PFSK-1 (cell line): ENCODE data around the gene NANS.

ENCODE experiments used
- FOXP2 ChIP-seq: optimal IDR thresholded peaks from 2 replicates; pipeline ENCODE3; 2011; ENCODE audit warnings: borderline replicate concordance, control low read depth, inconsistent platforms; ENCODE audit not compliant: insufficient read depth; ENCODE audit errors: extremely low read length, extremely low read depth
- POLR2AphosphoS5 ChIP-seq: IDR thresholded peaks from 2 replicates; pipeline ENCODE4 v1.6.1; 2012; ENCODE audit warnings: low read depth, mild to moderate bottlenecking, control low read depth, low read length, moderate library complexity
- SIN3A ChIP-seq: IDR thresholded peaks from 2 replicates; pipeline ENCODE4 v1.6.1; 2012; ENCODE audit warnings: mild to moderate bottlenecking, low read length, moderate library complexity, borderline replicate concordance; ENCODE audit not compliant: insufficient read depth
- TAF1 ChIP-seq: IDR thresholded peaks from 2 replicates; pipeline ENCODE4 v1.6.1; 2012; ENCODE audit warnings: low read length, control low read depth, borderline replicate concordance; ENCODE audit not compliant: insufficient read depth
- TF ChIP-seq, protein P1 (sequence below), 2 experiments: IDR thresholded peaks; 2 replicates each; pipeline versions ENCODE4 v1.6.1 to v1.8.0; 2011 to 2012; ENCODE audit warnings: low read depth in 2 of 2, low read length in 2 of 2, control low read depth in 1 of 2, inconsistent platforms in 1 of 2, mild to moderate bottlenecking in 1 of 2, moderate library complexity in 1 of 2; ENCODE audit not compliant: insufficient read depth in 1 of 2

NANS gene

DNA sequence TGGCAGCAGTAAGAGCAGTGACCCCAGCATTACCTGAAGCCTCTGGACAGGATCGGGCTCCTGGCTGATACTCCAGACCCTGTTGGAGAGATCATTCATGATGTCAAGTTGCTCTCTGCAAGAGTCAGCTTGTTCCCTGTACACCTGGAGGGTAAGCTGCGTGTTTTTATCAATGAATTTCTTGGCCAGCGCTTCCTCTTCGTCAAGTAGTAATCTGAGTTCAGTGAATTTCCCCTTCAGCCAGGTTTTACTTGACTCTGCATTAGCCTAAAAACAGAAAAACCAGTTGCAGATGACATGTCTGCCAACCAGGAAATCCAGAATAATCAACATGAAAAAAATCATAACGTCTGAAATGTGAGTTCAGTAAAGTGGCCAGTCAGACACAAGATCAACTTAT lies 43.4 kb downstream of the NANS start:
- TF ChIP-seq, protein P1, sequence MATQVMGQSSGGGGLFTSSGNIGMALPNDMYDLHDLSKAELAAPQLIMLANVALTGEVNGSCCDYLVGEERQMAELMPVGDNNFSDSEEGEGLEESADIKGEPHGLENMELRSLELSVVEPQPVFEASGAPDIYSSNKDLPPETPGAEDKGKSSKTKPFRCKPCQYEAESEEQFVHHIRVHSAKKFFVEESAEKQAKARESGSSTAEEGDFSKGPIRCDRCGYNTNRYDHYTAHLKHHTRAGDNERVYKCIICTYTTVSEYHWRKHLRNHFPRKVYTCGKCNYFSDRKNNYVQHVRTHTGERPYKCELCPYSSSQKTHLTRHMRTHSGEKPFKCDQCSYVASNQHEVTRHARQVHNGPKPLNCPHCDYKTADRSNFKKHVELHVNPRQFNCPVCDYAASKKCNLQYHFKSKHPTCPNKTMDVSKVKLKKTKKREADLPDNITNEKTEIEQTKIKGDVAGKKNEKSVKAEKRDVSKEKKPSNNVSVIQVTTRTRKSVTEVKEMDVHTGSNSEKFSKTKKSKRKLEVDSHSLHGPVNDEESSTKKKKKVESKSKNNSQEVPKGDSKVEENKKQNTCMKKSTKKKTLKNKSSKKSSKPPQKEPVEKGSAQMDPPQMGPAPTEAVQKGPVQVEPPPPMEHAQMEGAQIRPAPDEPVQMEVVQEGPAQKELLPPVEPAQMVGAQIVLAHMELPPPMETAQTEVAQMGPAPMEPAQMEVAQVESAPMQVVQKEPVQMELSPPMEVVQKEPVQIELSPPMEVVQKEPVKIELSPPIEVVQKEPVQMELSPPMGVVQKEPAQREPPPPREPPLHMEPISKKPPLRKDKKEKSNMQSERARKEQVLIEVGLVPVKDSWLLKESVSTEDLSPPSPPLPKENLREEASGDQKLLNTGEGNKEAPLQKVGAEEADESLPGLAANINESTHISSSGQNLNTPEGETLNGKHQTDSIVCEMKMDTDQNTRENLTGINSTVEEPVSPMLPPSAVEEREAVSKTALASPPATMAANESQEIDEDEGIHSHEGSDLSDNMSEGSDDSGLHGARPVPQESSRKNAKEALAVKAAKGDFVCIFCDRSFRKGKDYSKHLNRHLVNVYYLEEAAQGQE (IDR thresholded peaks at IDR 0.05; ENCODE audit: insufficient read depth in 1 of 2, low read depth in 2 of 2, low read length in 2 of 2) = no peak
- TF ChIP-seq SIN3A = no peak
- no peak for TF ChIP-seq FOXP2
- no peak for TF ChIP-seq TAF1
- no peak for TF ChIP-seq POLR2AphosphoS5

DNA sequence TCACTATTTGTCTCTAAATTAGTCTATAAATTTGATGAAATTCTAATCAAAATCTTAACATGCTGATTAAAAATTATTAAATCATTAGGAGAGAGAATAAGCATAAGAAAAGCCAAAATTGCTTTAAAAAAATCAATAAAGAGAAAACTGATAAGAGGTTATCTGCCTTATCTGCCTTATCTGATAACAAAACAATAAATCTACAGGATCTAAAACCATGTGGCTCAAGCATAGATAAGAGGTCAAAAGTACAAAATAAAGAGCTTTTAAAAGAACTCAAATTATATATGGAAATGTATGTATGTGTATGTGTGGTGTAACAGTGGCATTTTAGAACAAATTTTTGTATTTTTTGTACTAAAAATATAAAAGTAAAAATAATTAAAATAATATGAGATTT lies 43.9 kb downstream of the NANS start:
- TF ChIP-seq FOXP2 (no peak), TAF1 (no peak), SIN3A (no peak), POLR2AphosphoS5 (no peak)
- TF ChIP-seq, protein P1 (IDR thresholded peaks at IDR 0.05; ENCODE audit: insufficient read depth in 1 of 2, low read depth in 2 of 2, low read length in 2 of 2) = no peak

DNA sequence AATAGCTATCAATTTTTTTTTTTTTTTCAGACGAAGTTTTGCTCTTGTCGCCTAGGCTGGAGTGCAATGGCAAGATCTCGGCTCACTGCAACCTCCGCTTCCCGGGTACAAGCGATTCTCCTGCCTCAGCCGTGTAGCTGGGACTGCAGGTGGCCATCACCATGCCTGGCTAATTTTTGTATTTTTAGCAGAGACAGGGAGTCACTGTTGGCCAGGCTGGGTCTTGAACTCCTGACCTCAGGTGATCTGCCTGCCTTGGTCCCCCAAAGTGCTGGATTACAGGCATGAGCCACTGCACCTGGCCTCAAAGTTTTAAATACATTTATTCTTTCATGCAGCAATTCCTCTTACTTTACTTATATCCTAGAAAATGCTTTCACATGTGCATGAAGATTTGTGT lies 44.9 kb downstream of the NANS start:
- TF ChIP-seq, protein P1 (IDR thresholded peaks at IDR 0.05; ENCODE audit: insufficient read depth in 1 of 2, low read depth in 2 of 2, low read length in 2 of 2) = no peak
- no peak for TF ChIP-seq TAF1
- no peak for TF ChIP-seq POLR2AphosphoS5
- no peak for TF ChIP-seq SIN3A
- no peak for TF ChIP-seq FOXP2

DNA sequence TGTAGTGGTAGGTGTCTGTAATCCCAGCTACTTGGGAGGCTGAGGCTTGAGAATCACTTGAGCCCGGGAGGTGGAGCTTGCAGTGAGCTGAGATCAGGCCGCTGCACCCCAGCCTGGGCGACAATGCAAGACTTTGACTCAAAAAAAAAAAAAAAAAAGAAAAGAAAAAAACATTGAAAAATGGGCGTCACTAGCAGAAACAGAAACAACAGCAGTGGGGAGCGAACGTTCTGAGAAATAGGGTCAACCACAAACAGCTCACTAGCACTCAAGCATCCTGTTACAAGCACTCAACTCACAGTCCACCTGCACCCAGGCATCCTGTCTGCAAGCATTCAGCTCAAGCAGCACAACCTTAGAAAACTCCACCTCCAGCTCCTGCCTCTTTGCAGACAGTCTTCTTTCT lies 45.3 kb downstream of the NANS start:
- no peak for TF ChIP-seq FOXP2
- TF ChIP-seq POLR2AphosphoS5 = no peak
- no peak for TF ChIP-seq SIN3A
- TF ChIP-seq TAF1 = no peak
- TF ChIP-seq, protein P1 (IDR thresholded peaks at IDR 0.05; ENCODE audit: insufficient read depth in 1 of 2, low read depth in 2 of 2, low read length in 2 of 2) = no peak

DNA sequence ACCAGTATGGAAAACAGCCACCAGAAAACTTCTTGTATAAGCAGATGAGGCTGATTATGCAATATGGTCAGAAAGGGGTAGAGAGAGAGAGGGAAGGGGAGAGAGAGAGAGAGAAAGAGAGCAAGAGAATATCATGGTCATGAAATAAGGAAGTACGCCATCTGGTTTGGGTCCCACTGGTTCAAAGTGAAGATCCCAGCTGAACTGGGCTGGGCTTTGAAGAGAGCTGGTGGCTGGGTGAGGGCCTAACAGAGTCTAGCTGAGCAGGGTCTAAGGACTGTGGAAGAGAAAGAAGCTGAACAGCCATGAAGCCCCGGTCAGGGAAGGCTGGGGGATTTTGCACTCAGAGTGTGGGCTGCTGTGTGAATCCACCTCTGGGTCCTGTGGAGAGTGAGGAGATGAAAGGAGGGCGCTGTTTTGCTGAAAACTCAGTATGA lies 47.9 kb downstream of the NANS start:
- TF ChIP-seq POLR2AphosphoS5 (no peak), FOXP2 (no peak), TAF1 (no peak), SIN3A (no peak)
- TF ChIP-seq, protein P1 (IDR thresholded peaks at IDR 0.05; ENCODE audit: insufficient read depth in 1 of 2, low read depth in 2 of 2, low read length in 2 of 2) = no peak
